ENCODE data around the gene RPL36.
"Not testable (repeated sequence)": the region's sequence is repeated elsewhere in the genome, so short reads cannot be mapped to it uniquely, and the experiment has no call there.

The RPL36 gene

GRCh38 chr19:5691822-5692722, 2.0 kb downstream of the RPL36 start:
- DNase-seq, result no peak

DNA sequence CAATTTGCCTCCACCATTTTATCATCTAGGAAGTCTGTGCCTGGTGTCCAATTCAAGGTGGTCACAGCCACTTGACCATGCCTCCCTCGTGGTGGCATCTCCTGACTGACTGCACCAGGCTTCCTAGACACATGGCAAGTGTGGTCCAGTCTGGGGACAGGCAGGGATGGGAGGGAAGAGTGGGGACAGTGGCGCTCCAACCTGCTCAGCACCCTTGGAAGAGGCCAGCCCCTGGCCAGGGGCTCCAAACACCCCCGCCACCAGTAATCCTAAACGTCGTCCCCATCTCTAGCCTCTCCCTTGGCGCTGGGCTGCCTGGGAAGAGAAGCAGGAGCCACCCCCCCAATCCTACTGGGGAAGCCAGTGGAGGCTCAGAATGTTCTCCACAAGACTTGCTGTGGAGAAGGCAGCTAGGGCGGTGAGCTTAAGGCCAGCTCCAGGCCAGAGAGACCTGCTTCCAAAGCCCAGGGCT, 2.7 kb downstream of the RPL36 start:
- DNase-seq, result no peak

DNA sequence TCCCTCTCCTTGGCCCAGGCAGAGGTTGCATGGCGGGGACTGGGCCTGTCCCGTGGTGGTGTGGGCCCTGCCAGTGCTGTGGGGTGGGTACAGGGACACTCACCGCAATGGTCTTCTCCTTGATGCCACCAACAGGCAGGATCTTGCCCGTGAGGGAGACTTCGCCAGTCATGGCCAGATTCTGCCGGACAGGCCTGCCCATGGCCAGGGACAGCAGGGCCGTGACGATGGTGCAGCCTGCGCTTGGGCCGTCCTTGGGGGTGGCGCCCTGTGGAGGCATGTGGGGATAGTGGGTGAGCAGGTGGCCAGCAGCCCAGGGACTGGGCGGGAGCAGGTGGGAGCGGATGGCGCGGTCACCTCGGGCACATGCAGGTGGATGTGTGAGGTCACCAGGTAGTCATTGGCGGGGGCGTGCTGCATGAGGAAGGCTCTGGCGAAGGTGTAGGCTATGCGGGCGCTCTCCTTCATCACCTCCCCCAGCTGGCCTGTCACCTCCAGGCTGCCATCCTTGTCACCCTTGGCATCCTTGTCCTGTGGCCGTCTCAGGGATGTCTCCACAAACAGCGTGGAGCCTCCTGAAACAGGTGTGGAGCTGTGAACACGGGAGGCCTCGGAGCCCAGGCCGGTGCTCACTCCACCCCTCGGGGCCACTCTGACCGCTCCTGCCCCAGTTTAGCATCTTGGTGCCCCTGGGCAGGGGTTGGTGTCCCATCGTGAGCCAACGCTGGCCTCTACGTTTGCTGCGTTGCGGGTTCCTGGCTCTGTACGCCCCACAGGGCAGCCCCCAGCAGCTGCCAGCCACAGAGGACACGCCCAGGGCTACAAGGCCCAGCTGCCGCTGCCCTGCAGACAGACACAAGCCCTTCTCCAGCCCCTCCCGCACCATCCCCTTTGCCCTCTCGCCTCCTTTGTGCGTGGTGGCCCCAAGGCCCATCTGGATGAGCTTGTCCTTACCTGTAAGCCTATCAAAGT, 3.4 kb downstream of the RPL36 start:
- DNase-seq, result no peak

GRCh38 chr19:5694167-5694955, 4.3 kb downstream of the RPL36 start:
- no peak for DNase-seq

- no peak for DNase-seq
Measured at GRCh38 chr19:5694956-5695648, 5.0 kb downstream of the RPL36 start.

DNA sequence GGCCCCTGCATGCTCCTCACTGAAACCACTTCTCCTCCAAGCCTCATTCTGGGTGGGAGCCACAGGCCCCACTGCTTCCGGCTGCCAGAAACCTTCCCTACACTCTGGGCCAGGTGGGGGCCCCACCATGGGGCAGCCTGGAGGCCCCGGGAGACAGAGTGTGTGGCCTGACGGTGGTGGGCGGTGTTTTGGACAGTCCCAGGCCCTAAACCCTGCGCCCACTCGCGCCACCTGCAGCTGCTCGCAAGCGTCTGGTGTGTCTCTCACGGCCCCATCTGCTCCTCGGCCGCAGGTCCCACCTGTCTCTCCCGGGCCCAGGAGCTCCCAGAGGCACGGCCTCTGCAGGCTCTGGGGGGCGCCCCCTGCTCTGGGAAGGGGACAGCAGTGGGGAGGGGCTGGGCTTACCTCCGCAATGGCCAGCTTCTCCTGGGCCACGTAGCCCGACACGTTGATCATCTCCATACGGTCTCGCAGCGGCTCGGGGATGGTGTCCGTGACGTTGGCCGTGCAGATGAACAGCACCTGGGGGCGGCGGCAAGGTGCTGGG, 5.6 kb downstream of the RPL36 start:
- no peak for DNase-seq

- DNase-seq, result no peak
Measured at GRCh38 chr19:5696196-5697021, 6.3 kb downstream of the RPL36 start.

- no peak for DNase-seq
Measured at GRCh38 chr19:5697022-5697889, 7.2 kb downstream of the RPL36 start.

DNA sequence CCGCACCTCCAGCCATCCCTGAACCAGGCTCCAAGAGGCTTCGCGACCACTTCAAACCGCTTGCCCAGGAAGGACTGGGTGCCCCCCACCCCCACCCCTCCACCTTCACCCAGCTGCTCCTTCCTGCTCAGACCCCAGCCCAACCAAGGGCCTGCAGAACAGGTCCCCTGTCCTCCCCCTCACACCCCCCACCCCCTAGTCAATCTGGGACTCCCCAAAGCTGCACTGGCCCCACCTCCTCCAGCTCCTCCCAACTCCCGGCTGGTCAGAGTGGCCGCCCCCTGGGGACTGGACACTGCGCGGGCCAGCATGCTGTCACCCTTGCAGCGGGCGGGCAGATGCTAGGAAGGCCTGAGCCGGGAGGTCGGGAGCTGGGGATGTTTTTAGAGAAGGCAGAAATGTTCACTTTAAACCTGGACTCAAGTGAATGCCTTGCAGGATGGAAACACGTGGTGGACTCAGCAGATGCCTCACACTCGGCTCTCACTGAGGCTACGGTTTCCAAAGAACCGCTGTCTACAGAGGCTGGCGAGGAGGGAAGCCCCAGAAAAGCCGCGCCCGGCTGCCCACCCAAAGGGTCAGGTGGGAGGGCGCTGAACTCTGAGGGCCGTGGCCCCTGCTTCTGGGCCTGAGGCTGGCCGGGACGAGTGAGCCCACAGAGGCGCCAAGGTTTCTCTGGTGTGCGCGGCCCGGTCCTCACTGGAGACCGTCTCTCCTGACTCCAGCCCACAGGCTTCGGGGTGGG, 8.0 kb downstream of the RPL36 start:
- DNase-seq, result no peak

DNA sequence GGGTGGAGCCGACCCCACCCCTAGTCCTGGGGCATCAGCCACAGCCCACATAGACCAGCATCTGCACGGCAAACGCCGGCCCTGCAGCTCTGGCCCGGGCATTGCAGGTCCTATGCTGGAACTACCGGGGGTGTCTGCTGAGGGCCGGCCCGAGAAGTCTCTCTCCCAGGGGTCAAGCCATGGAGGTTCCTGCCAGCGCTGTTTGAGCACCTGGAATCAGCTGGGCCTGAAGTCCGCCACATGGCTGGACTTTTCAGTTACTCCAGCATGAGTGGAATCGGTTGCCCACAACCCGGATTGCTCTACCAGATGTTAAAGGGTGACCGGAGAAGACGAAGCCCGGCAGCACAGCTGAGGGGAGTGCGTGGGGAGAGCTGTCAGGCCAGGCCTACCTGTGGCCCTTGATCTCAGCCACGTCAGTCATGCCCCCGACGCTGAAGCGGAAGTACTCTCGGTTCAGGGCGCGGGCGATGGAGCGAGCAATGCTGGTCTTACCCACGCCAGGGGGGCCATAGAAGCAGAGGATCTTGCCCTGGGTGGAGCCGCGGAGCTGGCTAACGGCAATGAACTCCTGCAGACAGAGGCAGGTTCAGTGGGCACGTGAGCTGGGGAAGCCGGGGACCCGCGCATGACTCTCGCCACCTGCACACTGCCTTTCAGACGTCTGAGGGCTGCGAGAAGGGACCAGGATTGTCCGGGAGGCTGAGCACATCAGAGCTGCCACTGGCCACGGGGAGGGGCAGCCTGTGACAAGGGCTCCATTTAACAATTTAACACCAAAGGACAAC, 8.7 kb downstream of the RPL36 start:
- DNase-seq, result no peak

- DNase-seq, result no peak
Measured at GRCh38 chr19:5700455-5701092, 10.5 kb downstream of the RPL36 start.

GRCh38 chr19:5702053-5702410, 11.9 kb downstream of the RPL36 start:
- DNase-seq, result not testable (repeated sequence)

- DNase-seq, result no peak
Measured at GRCh38 chr19:5703819-5704818, 14.0 kb downstream of the RPL36 start.

DNA sequence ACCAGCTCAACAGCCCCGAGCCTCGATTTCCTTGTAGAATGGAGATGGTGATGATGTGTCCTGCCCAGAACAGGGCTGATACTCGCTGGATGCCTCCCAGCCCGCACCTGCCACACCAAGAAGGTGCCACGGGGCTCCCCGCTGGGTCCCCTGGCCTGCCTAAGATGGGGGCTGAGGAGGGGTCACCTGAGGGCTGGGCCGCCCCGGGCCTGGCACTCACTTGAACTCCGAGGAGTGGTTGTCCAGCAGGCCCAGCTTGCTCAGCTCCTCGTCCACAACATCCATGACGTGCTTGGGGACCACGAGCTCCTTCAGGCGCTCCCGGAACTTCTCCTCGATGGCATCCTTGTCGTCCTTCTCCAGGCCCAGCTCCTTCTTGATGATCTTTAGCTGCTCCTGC, 15.5 kb downstream of the RPL36 start:
- DNase-seq, result no peak

DNA sequence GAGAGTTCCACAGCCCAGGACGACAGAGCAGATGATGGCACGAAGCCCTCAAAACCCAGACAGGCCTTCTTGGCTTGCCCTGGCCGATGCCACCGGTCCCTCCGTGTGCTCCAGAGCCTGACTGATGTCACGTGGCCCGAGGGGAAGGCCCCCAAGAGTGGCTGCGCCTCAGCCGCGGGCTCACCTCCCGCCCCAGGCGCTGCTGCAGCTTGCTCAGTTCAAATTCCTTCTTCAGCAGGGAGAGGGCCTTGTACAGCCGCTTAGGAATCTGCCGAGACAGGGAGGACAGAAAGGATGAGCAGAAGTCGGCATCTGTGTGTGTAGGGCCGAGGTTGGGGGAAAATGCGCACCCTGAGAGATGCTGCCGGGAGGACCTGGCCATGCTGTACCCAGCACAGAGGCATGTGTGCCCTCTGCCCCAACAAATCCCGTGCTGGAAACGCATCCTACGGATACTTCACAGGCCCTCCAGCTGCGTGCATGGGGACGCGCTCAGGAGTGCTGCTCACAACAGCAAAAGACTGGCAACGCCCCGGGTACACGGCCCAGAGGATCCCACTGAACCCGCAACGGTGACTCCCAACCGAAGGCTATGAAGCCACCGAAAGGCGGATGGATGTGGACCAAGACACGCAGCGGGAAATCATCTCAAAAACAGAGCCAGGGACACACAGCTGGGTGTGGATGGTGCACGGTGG, 16.9 kb downstream of the RPL36 start:
- DNase-seq, result no peak
